Tibial nerve (tissue), 3 donors: ENCODE data around the gene TBC1D8B.

Experiments
- POLR2A ChIP-seq, 2 donors: fragments of 450-650 bp; IDR thresholded peaks; one replicate each; pipeline ENCODE4 v1.6.1; 2017; ENCODE audit warnings: antibody characterized with exemption in 2 of 2, mild to moderate bottlenecking in 2 of 2, moderate library complexity in 2 of 2
- TF ChIP-seq, protein P1 (sequence below), 5 experiments: fragments of 200-600 bp in 3 of 5; fragments of 450-650 bp in 2 of 5; sonication (generic) in 3 of 5; IDR thresholded peaks; one replicate each; pipeline ENCODE4 v1.5.1; 2016 to 2019; ENCODE audit warnings: antibody characterized with exemption in 5 of 5, mild to moderate bottlenecking in 3 of 5, moderate library complexity in 2 of 5

DNA sequence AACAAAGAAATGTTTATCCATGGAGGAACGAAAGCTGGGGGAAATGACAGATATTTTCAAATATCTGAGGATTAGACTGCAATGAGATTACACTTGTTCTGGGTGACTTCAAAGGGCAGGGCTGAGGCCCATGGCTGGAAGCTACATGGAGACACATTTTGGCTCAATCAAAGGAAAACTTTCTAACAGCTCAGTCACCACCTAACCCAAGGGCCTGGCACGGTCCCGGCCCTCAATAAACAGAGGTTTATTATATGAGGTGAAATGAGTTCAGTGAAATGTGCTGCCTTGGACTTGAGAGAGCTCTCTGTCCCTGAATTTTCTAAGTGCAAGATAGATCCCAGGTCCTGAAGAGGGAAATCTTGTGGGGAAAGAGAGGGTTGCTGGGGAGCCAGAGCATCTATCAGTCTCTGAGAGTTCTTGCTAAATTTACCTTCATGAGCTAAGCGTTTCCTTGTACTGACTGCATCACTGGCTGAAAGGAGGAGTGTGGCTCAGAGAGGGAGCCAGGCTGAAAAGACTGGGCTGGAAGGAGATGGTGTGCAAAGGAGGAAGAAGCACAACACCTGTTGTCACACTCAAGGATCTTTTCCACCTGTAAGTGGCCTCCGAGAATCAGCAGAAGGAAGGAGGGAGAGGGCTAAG, 102.7 kb downstream of the TBC1D8B start:
- no peak for TF ChIP-seq POLR2A (IDR thresholded peaks at IDR 0.05)
- TF ChIP-seq, protein P1, sequence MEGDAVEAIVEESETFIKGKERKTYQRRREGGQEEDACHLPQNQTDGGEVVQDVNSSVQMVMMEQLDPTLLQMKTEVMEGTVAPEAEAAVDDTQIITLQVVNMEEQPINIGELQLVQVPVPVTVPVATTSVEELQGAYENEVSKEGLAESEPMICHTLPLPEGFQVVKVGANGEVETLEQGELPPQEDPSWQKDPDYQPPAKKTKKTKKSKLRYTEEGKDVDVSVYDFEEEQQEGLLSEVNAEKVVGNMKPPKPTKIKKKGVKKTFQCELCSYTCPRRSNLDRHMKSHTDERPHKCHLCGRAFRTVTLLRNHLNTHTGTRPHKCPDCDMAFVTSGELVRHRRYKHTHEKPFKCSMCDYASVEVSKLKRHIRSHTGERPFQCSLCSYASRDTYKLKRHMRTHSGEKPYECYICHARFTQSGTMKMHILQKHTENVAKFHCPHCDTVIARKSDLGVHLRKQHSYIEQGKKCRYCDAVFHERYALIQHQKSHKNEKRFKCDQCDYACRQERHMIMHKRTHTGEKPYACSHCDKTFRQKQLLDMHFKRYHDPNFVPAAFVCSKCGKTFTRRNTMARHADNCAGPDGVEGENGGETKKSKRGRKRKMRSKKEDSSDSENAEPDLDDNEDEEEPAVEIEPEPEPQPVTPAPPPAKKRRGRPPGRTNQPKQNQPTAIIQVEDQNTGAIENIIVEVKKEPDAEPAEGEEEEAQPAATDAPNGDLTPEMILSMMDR (IDR thresholded peaks at IDR 0.05): no peak
